Stimulated activated CD8-positive, alpha-beta memory T cell treated with anti-CD3 and anti-CD28 coated beads, Interleukin-2, amount 100 ng/mL, for 1 hour (primary cell): ENCODE data around the gene ZFHX3.
"Not testable (repeated sequence)": the region's sequence is repeated elsewhere in the genome, so short reads cannot be mapped to it uniquely, and the experiment has no call there.

ENCODE experiments used
- DNase-seq, 2 donors: peaks; one replicate each; pipeline ENCODE4 v3.0.0-alpha.2; 2020; ENCODE audit warnings: low read depth in 2 of 2

ZFHX3 gene

GRCh38 chr16:73047536-73048291 lies at the start of gene ZFHX3:
Gene ZFHX3 (minus strand): TSS chr16:73048128. CDS start chr16:72960145, 87,983 bp downstream.
- no peak for DNase-seq

GRCh38 chr16:73096510-73096909 lies 48.6 kb upstream of the ZFHX3 start:
- no peak for DNase-seq

GRCh38 chr16:73095885-73096421 lies 48.0 kb upstream of the ZFHX3 start:
- no peak for DNase-seq

GRCh38 chr16:73095142-73095820 lies 47.4 kb upstream of the ZFHX3 start:
- DNase-seq = no peak

- no peak for DNase-seq
Measured at GRCh38 chr16:73094371-73094770, 46.4 kb upstream of the ZFHX3 start.

- DNase-seq = no peak
Measured at GRCh38 chr16:73093146-73094144, 45.5 kb upstream of the ZFHX3 start.

- no peak for DNase-seq
Measured at GRCh38 chr16:73092236-73092781, 44.4 kb upstream of the ZFHX3 start.

GRCh38 chr16:73091174-73091573 lies 43.2 kb upstream of the ZFHX3 start:
- no peak for DNase-seq

- DNase-seq = no peak
Measured at GRCh38 chr16:73089420-73089819, 41.5 kb upstream of the ZFHX3 start.

GRCh38 chr16:73086108-73086507 lies 38.2 kb upstream of the ZFHX3 start:
- no peak for DNase-seq

GRCh38 chr16:73083271-73083670 lies 35.3 kb upstream of the ZFHX3 start:
- no peak for DNase-seq

- DNase-seq = not testable (repeated sequence)
Measured at GRCh38 chr16:73082634-73083051, 34.7 kb upstream of the ZFHX3 start.

- no peak for DNase-seq
Measured at GRCh38 chr16:73080931-73081330, 33.0 kb upstream of the ZFHX3 start.

GRCh38 chr16:73076324-73076810 lies 28.4 kb upstream of the ZFHX3 start:
- DNase-seq = no peak

GRCh38 chr16:73074382-73074781 lies 26.5 kb upstream of the ZFHX3 start:
- no peak for DNase-seq

GRCh38 chr16:73072051-73072450 lies 24.1 kb upstream of the ZFHX3 start:
- DNase-seq = not testable (repeated sequence)

- DNase-seq = no peak
Measured at GRCh38 chr16:73071131-73071940, 23.4 kb upstream of the ZFHX3 start.

GRCh38 chr16:73069581-73070262 lies 21.8 kb upstream of the ZFHX3 start:
- no peak for DNase-seq

- no peak for DNase-seq
Measured at GRCh38 chr16:73068541-73069401, 20.8 kb upstream of the ZFHX3 start.
